GM12801 (cell line): ENCODE measurements around the gene GABRB1.

ENCODE experiments used
- TF ChIP-seq, protein P1 (sequence below): IDR thresholded peaks from one replicate; pipeline ENCODE4 v1.5.1; 2011; ENCODE audit warnings: control low read depth; ENCODE audit not compliant: insufficient read length; ENCODE audit errors: extremely low read depth

GABRB1 gene

DNA sequence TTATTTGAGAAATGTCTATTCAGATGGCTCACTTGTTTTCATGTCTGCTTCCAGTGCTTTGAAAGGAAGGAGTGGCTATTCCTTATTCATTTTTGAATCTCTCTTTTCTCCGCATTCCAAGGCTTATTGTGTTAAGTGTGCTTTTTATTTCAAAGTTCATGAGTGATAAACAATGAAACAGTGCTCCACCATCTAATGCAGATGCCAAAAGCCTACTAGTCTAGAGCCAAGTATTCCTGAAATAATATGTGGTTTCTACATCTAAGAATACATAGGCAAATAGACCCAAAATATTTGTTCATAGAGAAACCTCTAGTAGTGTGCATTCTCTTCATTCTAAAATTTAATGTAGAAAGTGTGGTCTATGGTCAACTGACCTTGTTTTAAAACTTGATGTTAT, 187.3 kb downstream of the GABRB1 start:
- TF ChIP-seq, protein P1, sequence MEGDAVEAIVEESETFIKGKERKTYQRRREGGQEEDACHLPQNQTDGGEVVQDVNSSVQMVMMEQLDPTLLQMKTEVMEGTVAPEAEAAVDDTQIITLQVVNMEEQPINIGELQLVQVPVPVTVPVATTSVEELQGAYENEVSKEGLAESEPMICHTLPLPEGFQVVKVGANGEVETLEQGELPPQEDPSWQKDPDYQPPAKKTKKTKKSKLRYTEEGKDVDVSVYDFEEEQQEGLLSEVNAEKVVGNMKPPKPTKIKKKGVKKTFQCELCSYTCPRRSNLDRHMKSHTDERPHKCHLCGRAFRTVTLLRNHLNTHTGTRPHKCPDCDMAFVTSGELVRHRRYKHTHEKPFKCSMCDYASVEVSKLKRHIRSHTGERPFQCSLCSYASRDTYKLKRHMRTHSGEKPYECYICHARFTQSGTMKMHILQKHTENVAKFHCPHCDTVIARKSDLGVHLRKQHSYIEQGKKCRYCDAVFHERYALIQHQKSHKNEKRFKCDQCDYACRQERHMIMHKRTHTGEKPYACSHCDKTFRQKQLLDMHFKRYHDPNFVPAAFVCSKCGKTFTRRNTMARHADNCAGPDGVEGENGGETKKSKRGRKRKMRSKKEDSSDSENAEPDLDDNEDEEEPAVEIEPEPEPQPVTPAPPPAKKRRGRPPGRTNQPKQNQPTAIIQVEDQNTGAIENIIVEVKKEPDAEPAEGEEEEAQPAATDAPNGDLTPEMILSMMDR = no peak

DNA sequence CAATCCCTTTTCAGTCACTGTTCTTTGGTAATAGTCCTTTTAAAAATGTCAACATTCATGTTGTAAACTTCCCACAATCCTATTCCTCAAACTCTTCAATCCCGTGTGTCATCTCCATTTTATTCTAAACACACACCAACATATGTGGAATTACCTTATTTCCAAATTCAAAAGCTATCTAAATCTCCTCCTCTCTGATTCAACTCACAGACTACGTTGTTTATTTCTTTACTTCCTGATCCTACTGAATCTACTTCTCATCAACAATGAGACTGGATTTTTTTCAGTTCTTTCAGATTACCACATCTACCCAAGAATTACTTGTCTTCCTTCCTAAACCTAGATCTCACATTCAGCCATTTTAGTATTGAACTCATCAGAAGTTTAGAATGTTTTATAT, 188.2 kb downstream of the GABRB1 start:
- TF ChIP-seq, protein P1 = no peak

DNA sequence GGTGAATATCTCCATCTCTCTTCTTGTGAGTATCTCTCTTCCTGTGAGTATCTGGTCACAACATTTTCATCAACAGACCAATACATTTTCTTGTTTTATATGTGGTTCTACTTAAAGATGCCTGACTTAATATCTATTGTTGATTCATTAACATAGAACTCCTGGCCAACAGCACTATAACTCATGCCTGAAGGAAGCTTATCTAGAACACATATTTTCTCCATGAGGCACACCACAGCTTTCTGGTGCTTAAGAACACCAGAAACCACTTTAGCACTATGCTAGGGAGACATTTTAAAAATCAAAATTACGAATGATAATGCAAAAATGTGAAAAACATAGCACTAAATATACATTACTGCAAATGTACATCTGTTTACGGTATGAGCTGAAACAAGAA, 190.4 kb downstream of the GABRB1 start:
- TF ChIP-seq, protein P1 = no peak

DNA sequence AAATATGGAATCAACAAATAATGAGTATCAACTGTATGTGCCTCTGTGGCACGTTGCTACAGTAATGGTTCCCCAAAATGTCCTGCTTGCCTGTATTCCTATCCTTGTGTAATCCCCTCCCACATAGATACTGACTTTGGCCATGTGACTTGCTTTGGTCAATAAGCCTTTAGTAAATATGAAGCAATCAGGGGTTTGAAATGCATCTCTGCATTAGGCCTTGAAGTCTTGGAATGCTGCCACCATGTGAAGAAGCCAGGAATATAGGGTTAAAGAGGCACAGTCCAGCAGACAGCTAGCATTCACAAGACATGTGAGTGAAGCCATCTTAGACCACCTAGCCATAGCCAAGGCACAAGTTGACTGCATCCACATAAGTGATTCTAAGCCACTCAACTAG, 190.9 kb downstream of the GABRB1 start:
- TF ChIP-seq, protein P1 = no peak

DNA sequence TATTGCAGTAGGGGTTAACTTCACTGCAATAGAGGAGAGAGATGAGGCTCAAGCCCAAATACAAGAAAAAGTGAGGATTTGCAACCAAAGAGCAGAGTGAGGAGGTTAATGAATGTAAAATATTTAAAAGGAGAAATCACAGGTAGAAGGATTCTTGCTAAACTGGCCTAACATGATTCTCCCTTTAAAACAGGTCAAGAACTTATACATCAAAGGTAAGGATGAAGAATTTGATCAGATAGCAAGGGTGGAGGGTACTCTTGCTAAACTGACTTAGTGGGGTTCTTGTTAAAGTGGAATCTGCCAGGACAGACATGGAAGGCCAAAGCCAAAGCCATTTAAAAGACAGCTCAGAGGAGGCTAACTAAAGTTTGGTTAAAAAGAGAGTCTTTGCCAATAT, 193.0 kb downstream of the GABRB1 start:
- TF ChIP-seq, protein P1 = no peak

DNA sequence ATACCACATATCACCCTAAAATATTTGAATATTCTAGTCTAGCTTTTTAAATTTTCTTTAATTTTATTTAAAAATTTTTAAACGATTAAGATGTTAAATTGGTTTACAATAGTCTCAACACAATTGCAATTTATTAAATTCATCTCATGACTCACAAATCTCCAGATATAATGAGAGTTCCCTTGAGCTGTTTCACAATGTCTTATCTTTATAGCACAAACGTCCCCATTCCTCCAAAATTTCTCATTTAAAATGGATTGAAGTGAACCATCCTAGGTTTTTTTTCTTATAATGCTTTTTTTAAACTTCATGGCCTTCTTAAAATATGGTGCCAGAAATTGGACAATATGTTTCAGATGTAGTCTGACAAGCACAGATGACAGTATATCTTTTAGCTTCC, 204.4 kb downstream of the GABRB1 start:
- TF ChIP-seq, protein P1 = no peak

DNA sequence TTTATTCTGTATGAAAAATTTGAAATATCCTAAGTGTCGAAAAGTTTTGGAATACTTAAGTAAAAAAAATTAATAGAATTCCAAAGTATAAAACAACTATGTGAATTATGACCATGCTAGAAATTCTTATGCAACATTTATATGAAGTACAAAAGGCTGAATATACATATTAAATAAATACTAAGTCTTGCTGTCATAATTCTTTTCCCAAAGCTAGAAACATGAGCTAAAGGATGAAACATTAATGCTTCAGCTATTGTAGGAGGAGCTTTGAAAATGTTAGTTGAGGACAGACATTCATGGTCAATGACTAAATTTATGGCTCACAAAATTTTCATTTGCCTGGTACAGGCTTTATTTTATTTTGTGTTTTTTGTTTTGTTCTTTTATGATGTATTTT, 207.3 kb downstream of the GABRB1 start:
- TF ChIP-seq, protein P1 = no peak

DNA sequence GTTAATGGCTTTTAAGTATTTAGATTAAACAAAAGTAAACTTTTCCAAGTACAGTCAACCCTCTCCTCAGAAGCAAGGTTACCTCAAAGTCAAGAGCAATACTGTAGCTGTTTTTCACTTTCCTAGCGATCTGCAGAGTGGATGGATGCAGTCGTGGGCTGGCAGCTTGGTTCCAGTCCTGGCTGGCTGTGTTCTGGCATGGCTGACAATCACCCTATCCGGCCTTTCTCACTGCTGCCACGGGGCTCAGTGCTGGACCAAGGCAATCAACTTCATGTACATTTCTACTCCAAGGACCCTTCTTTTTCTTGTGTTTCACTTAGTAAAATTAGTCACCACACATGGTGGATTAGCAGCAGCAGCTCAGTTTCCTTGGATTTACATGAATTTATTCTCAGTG, 208.3 kb downstream of the GABRB1 start:
- TF ChIP-seq, protein P1 = no peak
